Measurements from ENCODE around the gene PHF24.

Gene PHF24

GRCh38 chr9:34962546-34962945, 4.5 kb downstream of the PHF24 start:
- TF ChIP-seq CTCF (IDR thresholded peaks at IDR 0.05; ENCODE audit: low read depth, low read length) = no peak
- Histone ChIP-seq H3K4me3 (ENCODE audit: low read depth, low read length) (no peak overlapping the region), H3K27me3 (peaks cover 75% of the 10 kb centered on the region), H3K36me3 (no peaks in the 10 kb centered on the region), H3K9me3 (no peaks in the 10 kb centered on the region), H3K4me1 (no peaks in the 10 kb centered on the region)
- DNase-seq = no peak

DNA sequence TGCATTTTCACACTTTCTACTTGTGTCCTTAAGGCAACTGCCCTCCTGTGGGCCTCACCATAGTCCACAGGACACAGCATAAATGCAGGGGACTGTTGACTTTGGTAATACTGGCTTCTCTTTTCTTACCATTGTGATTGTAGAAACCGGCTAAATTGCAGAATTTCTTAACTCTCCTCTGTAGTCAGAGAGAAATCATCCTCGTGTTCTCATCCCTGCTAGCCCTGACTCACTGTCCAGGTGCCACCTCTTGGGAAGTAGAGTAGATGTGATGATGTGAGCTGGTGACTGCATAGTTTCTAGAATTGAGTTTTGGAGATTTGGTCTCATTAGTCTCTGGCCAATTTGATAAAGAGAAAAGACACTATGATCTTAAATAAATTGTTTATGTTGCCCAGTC, 5.5 kb downstream of the PHF24 start:
- DNase-seq = no peak
- Histone ChIP-seq H3K36me3 (no peaks in the 10 kb centered on the region), H3K4me3 (ENCODE audit: low read depth, low read length) (no peak overlapping the region), H3K4me1 (no peaks in the 10 kb centered on the region), H3K27me3 (peaks cover 67% of the 10 kb centered on the region), H3K9me3 (no peaks in the 10 kb centered on the region)
- no peak for TF ChIP-seq CTCF (IDR thresholded peaks at IDR 0.05; ENCODE audit: low read depth, low read length)

DNA sequence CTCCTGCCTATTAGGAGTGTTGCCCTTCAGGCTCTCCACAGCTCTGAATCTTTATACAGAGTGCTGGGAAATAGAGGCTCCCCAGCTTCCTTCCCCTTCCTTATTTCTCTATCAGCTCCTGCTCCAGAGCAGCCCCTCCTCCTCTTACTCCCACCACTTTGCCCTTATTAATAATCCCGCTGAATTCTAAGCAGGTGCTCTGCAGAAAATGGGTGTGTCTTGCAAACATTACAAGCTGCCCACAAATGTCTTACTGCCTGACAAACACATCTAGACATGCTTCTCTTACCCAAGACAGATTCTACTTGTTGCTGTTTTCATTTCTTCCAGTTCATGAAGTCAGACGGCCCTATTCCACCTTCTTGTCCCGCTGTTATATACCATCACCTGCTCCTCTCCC, 6.4 kb downstream of the PHF24 start:
- H3K36me3 ChIP-seq = no peaks in the 10 kb centered on the region

DNA sequence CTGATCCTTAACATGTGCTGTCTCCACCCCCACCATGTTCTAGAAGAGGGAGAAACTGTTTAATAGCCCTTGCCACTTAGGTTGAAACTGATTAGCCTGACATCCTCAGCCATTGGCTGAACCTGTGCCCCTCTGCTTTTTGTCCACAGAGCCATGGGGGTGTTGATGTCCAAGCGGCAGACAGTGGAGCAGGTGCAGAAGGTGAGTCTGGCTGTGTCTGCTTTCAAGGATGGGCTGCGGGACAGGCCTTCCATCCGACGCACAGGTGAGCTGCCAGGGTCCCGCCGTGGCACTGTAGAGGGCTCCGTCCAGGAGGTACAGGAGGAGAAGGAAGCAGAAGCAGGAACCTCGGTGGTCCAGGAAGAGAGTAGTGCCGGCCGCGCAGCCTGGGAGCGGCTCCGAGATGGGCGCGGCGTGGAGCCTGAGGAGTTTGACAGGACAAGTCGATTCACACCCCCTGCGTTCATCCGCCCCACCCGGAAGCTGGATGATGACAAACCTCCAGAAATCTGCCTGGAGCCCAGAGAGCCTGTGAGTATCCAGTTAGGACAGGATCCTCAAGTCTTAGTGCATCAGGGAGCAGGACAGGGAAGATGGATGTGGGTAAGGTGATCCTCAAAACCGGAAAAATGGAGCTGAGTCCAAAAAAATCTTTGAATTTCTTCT, 13.2 kb downstream of the PHF24 start:
- peaks cover 7% of the 10 kb centered on the region; the same call in 1 of the 2 replicates for H3K27me3 ChIP-seq
- H3K4me1 ChIP-seq = no peaks in the 10 kb centered on the region
- H3K36me3 ChIP-seq = no peaks in the 10 kb centered on the region
- no peak for DNase-seq
- no peaks in the 10 kb centered on the region for H3K9me3 ChIP-seq
- TF ChIP-seq CTCF (IDR thresholded peaks at IDR 0.05; ENCODE audit: low read depth, low read length) = no peak
- H3K4me3 ChIP-seq (ENCODE audit: low read depth, low read length) = no peak overlapping the region

More for the DNA sequence above, 6.4 kb downstream of the PHF24 start:
- Histone ChIP-seq H3K9me3 (no peaks in the 10 kb centered on the region), H3K4me3 (ENCODE audit: low read depth, low read length) (no peak overlapping the region), H3K27me3 (peaks cover 58% of the 10 kb centered on the region), H3K4me1 (no peaks in the 10 kb centered on the region)
- TF ChIP-seq CTCF (IDR thresholded peaks at IDR 0.05; ENCODE audit: low read depth, low read length) = no peak
- DNase-seq = no peak

GRCh38 chr9:34974664-34975063, 16.6 kb downstream of the PHF24 start:
- H3K4me3 ChIP-seq (ENCODE audit: low read depth, low read length) = no peak overlapping the region
- TF ChIP-seq CTCF (IDR thresholded peaks at IDR 0.05; ENCODE audit: low read depth, low read length) = no peak
- no peak for DNase-seq
- no peaks in the 10 kb centered on the region for H3K36me3 ChIP-seq
- no peaks in the 10 kb centered on the region for H3K27me3 ChIP-seq
- H3K9me3 ChIP-seq = no peaks in the 10 kb centered on the region
- no peaks in the 10 kb centered on the region for H3K4me1 ChIP-seq

GRCh38 chr9:34976441-34976840, 18.4 kb downstream of the PHF24 start:
- H3K4me1 ChIP-seq = no peaks in the 10 kb centered on the region
- no peaks in the 10 kb centered on the region for H3K27me3 ChIP-seq
- DNase-seq = no peak
- H3K9me3 ChIP-seq = no peaks in the 10 kb centered on the region
- no peak for TF ChIP-seq CTCF (IDR thresholded peaks at IDR 0.05; ENCODE audit: low read depth, low read length)
- no peaks in the 10 kb centered on the region for H3K36me3 ChIP-seq
- H3K4me3 ChIP-seq (ENCODE audit: low read depth, low read length) = no peak overlapping the region
